ENCODE measurements around the gene RNASEL. TPM values are rescaled to one million over a fixed set of nuclear protein-coding genes. Genes with fewer than 3 reads are reported as not detected.
A peak's percentile ranks its signal among the peaks of the same experiment; 100 is the strongest.

The RNASEL gene
- total and polyA plus RNA-seq, 12 donors: 1.4 to 4.7 (median 3.3) TPM

DNA sequence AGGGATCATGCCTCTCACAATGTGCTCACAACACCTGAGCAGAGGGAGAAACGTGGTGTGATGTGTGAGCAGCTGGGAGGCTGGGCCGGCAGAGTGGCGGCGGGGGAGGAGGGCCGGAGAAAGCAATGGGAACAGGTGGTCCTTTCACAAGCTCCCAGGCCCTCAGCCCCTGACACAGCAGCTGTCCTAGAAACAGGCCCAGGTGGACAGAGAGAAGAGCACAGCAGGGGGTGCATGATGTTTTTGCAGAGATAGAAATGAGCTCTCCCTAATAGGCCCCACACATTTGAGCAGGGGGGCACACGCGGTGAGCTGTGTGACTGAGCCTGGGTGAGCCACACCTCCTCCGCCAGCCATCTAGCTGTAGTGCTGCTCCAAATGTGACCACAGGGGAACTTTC is 22.7 kb upstream of the RNASEL start:
- TF ChIP-seq, protein P1, sequence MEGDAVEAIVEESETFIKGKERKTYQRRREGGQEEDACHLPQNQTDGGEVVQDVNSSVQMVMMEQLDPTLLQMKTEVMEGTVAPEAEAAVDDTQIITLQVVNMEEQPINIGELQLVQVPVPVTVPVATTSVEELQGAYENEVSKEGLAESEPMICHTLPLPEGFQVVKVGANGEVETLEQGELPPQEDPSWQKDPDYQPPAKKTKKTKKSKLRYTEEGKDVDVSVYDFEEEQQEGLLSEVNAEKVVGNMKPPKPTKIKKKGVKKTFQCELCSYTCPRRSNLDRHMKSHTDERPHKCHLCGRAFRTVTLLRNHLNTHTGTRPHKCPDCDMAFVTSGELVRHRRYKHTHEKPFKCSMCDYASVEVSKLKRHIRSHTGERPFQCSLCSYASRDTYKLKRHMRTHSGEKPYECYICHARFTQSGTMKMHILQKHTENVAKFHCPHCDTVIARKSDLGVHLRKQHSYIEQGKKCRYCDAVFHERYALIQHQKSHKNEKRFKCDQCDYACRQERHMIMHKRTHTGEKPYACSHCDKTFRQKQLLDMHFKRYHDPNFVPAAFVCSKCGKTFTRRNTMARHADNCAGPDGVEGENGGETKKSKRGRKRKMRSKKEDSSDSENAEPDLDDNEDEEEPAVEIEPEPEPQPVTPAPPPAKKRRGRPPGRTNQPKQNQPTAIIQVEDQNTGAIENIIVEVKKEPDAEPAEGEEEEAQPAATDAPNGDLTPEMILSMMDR (IDR thresholded peaks at IDR 0.05): no peak
- H3K4me3 ChIP-seq: no peak overlapping the region
- WGBS, 2 donors: 89 to 92% methylated on average over 8 of the region's 8 CpGs
- peaks cover 0 to 47% (median 21%) of the 10 kb centered on the region in 9 donors for H3K4me1 ChIP-seq
- H3K27ac ChIP-seq: no peak overlapping the region
- DNase-seq (no peak), ATAC-seq (no peak)
- intact Hi-C loops (cut with DNase I): loop anchor here in 1 of 10 donors (10.0 kb wide), 1 partner anchor 63 kb away; no protein-coding TSS in a partner anchor
- H3K36me3 ChIP-seq: no peaks in the 10 kb centered on the region
- peaks cover 0 to 35% (median 0%) of the 10 kb centered on the region in 7 donors for H3K27me3 ChIP-seq
- no peaks in the 10 kb centered on the region for H3K9me3 ChIP-seq

DNA sequence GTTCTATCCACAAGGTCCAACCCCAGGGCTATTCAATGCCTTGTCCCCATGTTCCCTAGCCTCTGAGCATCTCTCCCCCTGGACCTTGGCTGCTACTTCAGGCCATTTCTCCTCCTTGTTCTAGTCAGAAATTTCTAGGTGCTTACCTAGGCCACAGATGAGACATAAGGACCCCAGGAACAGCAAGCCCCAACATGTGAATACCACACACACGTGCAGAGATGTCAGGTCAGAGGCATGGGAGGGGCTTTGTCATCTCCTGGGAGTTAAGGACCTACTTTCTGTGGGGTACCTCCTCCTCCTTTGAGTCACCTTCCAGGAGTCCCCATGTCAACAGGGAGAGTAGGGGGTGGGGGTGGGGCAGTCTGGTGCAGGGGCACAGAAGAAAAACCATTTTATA is 22.3 kb upstream of the RNASEL start:
- no peak for ATAC-seq
- peaks cover 0 to 47% (median 21%) of the 10 kb centered on the region in 9 donors for H3K4me1 ChIP-seq
- intact Hi-C loops (cut with DNase I): loop anchor here in 1 of 10 donors (10.0 kb wide), 1 partner anchor 63 kb away; no protein-coding TSS in a partner anchor
- no peaks in the 10 kb centered on the region for H3K36me3 ChIP-seq
- peaks cover 0 to 30% (median 0%) of the 10 kb centered on the region in 7 donors for H3K27me3 ChIP-seq
- no peaks in the 10 kb centered on the region for H3K9me3 ChIP-seq
- no peak overlapping the region for H3K4me3 ChIP-seq
- H3K27ac ChIP-seq: peak overlapping the region in 1 of 10 donors; percentile 12
- 75 to 90% methylated on average over 1 of the region's 1 CpG for WGBS, 2 donors
- TF ChIP-seq, protein P1 (IDR thresholded peaks at IDR 0.05): no peak
- DNase-seq: no peak

DNA sequence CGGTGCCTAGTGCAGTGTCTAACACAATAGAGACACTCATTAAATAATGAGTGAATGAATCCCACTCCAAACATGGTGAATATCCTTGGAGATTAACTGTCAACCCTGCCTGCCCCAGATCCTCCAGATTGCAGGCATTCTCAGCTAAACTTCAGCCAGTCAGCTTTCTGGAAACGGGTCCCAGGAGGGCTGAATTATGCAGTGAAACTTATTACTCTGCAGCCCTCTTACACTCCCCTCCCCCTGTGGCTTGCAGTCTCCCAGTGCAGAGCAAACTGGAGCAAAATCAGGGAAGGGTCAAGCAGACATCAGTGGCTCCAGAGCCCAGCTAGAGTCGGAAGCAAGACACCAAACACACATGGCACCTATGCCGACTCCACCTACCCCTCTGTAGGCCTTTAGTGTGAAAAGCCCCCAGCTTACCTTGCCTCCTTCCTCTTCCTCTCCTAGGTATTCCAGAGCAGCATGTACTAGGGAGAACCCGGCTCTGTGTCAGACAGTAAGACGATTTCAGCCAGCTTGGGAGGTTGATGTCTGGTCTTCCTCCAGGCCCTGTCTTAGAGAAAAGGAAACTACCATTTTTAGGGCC is 21.6 kb upstream of the RNASEL start:
- Histone ChIP-seq H3K27ac (peak overlapping the region in 1 of 10 donors; percentile 12), H3K4me3 (no peak overlapping the region), H3K27me3 (peaks cover 0 to 28% (median 0%) of the 10 kb centered on the region in 7 donors), H3K9me3 (no peaks in the 10 kb centered on the region), H3K4me1 (peaks cover 0 to 41% (median 16%) of the 10 kb centered on the region in 9 donors), H3K36me3 (no peaks in the 10 kb centered on the region)
- intact Hi-C loops (cut with DNase I): loop anchor here in 1 of 10 donors (10.0 kb wide), 1 partner anchor 64 kb away; no protein-coding TSS in a partner anchor
- DNase-seq (no peak), ATAC-seq (no peak)
- WGBS, 2 donors: 74 to 80% methylated on average over 6 of the region's 6 CpGs
- TF ChIP-seq, protein P1 (IDR thresholded peaks at IDR 0.05): no peak

DNA sequence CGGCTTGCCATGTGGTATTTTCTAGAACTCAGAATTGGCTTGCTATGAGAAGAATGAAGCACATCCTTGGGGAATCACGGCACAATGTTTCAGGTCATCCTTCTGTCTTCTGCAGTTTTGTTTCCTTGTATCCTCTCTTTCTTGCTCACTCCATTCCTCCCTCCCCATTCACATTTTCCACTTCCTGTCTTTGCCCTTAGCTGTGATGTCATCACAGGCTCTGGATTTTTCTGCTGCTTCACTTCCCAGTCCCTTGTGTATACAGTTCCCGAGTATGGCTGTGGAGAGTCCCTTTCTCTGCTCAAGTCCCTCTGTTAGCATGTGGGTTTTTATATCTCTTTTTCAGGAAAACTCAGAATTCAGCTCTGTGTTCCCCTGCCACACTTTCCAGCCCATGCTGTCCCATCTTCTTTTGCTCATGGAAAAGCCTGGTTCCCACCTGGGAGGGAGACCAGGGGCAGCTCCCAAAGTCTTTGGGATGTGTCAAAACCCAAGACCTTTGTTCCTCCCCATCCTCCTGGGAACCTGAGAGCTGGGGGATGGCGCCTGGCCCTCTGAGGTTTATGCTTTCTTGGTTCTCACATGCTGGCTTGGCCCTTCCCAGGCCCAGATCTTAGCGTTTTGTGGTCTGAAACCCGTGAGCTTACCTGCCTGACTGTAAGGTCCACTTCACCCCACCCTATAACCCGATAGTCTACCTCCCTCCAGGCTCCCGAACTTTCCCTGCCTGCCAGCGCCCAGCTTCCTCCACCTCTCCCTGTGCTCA is 20.0 kb upstream of the RNASEL start:
- Histone ChIP-seq H3K9me3 (no peaks in the 10 kb centered on the region), H3K27me3 (peaks cover 0 to 18% (median 0%) of the 10 kb centered on the region in 7 donors), H3K36me3 (no peaks in the 10 kb centered on the region), H3K27ac (peak overlapping the region in 8 of 10 donors; percentile 22 to 73 (median 47)), H3K4me3 (no peak overlapping the region), H3K4me1 (peaks cover under 1 to 35% (median 9%) of the 10 kb centered on the region in 9 donors)
- intact Hi-C loops (cut with DNase I): no loop called here
- WGBS, 2 donors: 82 to 87% methylated on average over 9 of the region's 9 CpGs
- DNase-seq (peak in 1 of 2 donors; percentile 36), ATAC-seq (peak in 5 of 8 donors; percentile 14 to 40 (median 33))
- TF ChIP-seq, protein P1 (IDR thresholded peaks at IDR 0.05): no peak

Measured in heart right ventricle (tissue), 16 donors.